Astrocyte of the spinal cord (primary cell): ENCODE measurements around the gene DLX6.

ENCODE experiments used
- DNase-seq: peaks from one replicate; pipeline ENCODE4 v3.0.0; 2011; ENCODE audit warnings: low read depth, low spot score
- H3K4me3 ChIP-seq: 2 replicates; pipeline ENCODE4 v1.5.1; 2011; ENCODE audit warnings: low read depth, mild to moderate bottlenecking, low read length, moderate library complexity
- in situ Hi-C: cut with HindIII; loops from 2 replicates; pipeline ENCODE4 v1.10.0; 2017; ENCODE audit warnings: low sequenced_read_pairs
- TF ChIP-seq, protein P1 (sequence below): IDR thresholded peaks from 2 replicates; pipeline ENCODE4 v1.5.1; 2012; ENCODE audit warnings: low read depth, mild to moderate bottlenecking, low read length, inconsistent platforms

Gene DLX6

DNA sequence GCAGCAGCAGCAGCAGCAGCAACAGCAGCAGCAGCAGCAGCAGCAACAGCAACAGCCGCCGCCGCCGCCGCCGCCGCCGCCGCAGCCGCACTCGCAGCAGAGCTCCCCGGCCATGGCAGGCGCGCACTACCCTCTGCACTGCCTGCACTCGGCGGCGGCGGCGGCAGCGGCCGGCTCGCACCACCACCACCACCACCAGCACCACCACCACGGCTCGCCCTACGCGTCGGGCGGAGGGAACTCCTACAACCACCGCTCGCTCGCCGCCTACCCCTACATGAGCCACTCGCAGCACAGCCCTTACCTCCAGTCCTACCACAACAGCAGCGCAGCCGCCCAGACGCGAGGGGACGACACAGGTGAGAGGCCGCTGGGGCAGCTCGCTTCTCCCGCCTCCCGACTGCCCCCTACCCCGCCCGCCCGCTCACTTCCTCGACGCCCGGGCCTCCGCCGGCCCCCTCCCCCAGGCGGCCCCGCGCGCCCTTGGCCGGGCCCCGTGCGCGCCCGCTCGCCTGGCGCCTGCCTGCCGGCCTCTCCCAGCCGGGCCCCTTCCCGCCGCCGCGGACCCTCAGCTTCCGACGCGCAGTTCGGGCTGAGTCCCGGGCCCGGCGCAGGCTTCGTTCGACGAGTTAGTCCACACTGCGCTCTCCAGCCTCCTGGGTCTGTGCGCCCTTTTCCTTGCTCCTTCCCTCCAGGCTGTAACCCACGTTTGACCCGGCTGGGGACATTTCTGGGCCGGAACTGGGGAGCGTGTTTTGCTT lies 882 bp downstream of the DLX6 start:
- TF ChIP-seq, protein P1, sequence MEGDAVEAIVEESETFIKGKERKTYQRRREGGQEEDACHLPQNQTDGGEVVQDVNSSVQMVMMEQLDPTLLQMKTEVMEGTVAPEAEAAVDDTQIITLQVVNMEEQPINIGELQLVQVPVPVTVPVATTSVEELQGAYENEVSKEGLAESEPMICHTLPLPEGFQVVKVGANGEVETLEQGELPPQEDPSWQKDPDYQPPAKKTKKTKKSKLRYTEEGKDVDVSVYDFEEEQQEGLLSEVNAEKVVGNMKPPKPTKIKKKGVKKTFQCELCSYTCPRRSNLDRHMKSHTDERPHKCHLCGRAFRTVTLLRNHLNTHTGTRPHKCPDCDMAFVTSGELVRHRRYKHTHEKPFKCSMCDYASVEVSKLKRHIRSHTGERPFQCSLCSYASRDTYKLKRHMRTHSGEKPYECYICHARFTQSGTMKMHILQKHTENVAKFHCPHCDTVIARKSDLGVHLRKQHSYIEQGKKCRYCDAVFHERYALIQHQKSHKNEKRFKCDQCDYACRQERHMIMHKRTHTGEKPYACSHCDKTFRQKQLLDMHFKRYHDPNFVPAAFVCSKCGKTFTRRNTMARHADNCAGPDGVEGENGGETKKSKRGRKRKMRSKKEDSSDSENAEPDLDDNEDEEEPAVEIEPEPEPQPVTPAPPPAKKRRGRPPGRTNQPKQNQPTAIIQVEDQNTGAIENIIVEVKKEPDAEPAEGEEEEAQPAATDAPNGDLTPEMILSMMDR, result no peak
- peak overlapping the region; percentile 22 for H3K4me3 ChIP-seq
- peak; percentile 16 for DNase-seq
- in situ Hi-C loops, result no loop called here

DNA sequence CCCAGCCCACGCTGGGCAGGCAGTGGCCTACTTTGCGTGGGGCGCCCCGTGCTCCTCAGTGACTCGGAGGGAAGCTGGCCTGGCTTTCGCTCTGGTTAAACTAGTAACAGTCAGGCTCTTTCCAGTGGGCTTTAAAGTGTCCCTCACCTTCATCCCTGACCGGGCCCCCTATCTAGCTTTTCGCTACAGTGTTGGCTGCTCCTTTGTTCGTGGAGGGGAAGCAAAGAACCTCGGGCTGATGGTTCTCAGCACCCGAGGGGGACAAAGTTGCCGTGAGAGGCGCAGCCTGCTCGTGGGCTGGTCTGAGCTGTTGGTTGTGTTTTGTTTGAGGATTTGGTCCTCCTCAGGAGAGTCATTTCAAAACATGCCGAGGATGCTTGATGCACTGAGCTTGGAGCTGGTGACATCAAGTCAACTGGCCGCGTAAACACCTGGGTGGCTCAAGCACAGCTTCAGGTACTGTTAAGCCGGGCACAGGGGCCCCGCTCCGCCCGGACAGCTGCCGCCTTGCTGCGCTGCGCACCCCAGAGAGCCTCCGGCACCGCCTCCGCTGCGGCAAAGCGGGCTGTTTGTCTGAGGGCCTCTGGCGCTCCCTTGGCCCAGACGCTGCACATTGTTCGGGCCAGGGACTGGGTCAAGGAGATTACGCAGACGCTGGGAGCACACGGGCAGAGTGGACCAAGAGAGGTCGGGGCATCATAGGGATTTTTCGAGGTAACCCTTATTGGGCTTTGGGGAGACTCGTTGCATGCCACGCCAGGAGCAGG lies 1.6 kb downstream of the DLX6 start:
- no peak overlapping the region for H3K4me3 ChIP-seq
- TF ChIP-seq, protein P1, result no peak
- in situ Hi-C loops, result no loop called here
- no peak for DNase-seq

DNA sequence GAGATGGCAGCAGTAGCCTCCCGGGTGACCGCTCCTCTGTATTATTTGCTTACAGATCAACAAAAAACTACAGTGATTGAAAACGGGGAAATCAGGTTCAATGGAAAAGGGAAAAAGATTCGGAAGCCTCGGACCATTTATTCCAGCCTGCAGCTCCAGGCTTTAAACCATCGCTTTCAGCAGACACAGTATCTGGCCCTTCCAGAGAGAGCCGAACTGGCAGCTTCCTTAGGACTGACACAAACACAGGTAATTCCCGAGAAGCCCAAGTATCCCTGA lies 2.2 kb downstream of the DLX6 start:
- in situ Hi-C loops, result no loop called here
- H3K4me3 ChIP-seq, result no peak overlapping the region
- TF ChIP-seq, protein P1, result no peak
- no peak for DNase-seq

DNA sequence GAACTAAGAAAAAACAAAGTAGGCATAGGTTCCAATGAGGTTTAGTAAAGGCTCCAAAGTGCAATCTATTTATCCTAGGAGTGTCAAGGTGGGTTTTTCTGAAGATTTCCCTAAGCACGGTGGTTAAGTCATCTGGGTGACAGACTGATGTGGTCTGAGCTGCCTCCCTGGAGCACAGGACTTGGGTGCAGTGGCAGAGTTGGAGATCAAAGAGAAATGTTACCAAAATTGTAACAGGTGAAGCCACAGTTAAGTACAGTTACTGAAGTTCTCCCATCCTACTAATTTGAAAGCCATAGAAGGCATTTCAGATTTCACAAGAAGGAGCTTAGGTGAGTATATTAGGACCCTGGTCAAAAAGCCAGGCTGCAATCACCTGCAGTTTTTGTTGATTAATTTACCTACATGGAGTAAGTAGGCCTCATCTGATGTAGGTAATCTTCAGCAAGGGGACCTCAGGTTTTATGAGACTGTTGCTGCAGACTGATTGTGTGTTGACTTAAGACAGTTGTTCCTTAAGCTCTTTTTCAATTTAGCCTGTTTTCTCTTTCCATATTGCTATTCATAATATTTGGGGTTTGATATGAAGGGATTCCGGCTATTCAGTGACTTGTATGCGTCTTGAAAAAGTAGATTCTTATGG lies 3.0 kb downstream of the DLX6 start:
- in situ Hi-C loops, result no loop called here
- DNase-seq, result no peak
- H3K4me3 ChIP-seq, result no peak overlapping the region
- TF ChIP-seq, protein P1, result no peak

DNA sequence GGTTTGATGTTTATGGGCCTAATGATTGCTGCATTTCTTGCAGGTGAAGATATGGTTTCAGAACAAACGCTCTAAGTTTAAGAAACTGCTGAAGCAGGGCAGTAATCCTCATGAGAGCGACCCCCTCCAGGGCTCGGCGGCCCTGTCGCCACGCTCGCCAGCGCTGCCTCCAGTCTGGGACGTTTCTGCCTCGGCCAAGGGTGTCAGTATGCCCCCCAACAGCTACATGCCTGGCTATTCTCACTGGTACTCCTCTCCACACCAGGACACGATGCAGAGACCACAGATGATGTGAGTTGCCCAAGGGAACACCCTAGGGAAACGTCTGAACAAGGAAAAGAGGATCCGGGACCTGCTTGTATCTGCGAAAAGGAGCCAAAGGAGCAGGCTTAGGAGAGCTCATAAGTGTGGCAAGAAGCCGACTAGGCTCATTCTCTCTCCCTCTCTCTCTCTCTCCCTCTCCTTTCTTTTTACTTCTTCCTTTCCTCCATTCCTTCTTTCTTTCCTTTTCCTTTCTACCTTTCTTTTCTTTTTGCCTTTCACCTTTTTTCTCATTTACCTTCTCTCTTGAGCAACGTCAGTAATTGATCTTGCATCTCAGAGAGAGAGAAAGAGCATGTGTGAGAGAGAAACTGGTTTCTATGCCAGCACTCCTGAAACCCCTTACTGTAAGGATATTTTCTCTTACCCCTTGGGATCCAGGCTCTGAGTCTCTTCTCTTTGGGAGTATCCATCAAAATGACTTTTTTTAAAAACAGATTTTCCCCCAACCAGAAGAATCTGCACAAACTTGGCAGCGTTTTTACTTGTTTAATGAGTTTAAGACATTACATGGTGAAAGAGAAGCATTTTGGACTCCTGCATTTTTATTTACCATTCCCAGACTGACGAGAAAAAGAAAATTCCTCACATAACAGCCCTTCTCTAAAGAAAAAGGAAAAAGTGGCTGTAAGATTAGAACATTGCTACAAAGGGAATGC lies 4.7 kb downstream of the DLX6 start:
- no peak overlapping the region for H3K4me3 ChIP-seq
- DNase-seq, result no peak
- TF ChIP-seq, protein P1, result no peak
- in situ Hi-C loops, result no loop called here

DNA sequence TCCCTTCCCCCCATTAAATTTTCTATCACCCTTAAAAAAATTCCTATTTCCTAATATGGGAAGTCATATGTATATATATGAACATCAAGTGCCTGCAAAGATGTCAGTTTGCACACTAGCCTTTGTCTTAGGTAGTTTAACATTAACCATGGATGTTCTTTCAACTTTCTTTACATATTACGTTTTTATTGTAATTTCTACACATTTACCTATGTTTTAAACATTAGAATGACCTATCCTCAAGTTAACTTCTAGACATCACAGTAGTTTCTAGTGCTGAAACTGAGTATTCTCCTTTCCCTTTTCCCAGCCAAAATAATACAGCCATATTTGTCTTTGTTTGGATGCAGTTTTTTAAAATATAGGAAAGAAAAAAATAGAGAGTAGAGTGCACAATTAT lies 5.8 kb downstream of the DLX6 start:
- TF ChIP-seq, protein P1, result no peak
- in situ Hi-C loops, result no loop called here
- DNase-seq, result no peak
- H3K4me3 ChIP-seq, result no peak overlapping the region
